Measurements from ENCODE around the gene SLC8A3.

DNA sequence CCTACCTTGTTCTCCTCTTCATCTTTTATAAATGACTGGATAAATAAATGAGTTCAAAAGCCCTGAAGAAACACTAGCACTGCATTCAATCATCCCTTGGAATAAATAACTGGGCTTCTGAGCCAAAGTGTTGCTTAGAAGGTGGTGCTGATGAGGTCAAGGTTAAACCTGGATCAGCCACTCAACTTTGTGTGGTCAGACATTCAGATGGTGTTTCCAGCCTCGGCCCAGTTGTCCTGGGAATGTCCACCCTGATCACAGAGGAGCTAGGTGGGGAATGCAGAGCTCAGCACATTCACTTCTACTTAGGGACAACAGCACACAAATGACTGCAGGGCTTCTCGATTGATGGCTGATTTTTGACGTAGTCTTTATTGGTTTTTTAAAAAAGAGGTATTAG lies 88.7 kb downstream of the SLC8A3 start:
- TF ChIP-seq, protein P1, sequence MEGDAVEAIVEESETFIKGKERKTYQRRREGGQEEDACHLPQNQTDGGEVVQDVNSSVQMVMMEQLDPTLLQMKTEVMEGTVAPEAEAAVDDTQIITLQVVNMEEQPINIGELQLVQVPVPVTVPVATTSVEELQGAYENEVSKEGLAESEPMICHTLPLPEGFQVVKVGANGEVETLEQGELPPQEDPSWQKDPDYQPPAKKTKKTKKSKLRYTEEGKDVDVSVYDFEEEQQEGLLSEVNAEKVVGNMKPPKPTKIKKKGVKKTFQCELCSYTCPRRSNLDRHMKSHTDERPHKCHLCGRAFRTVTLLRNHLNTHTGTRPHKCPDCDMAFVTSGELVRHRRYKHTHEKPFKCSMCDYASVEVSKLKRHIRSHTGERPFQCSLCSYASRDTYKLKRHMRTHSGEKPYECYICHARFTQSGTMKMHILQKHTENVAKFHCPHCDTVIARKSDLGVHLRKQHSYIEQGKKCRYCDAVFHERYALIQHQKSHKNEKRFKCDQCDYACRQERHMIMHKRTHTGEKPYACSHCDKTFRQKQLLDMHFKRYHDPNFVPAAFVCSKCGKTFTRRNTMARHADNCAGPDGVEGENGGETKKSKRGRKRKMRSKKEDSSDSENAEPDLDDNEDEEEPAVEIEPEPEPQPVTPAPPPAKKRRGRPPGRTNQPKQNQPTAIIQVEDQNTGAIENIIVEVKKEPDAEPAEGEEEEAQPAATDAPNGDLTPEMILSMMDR (IDR thresholded peaks at IDR 0.05), result no peak
- no peak for TF ChIP-seq POLR2A (IDR thresholded peaks at IDR 0.05)
